Endothelial cell of umbilical vein (primary cell): ENCODE data around the gene DGKB. TPM values are rescaled to one million over a fixed set of nuclear protein-coding genes. Genes with fewer than 3 reads are reported as not detected.

ENCODE experiments used
- BruUV-seq: library from RNA; stranded (reverse); fragments of 400-500 nt; replicated peaks from 2 replicates; lab custom pipeline; 2021; lab: Mats Ljungman, UMichigan
- CTCF ChIA-PET: fragments of 300-600, 350-600 bp; sonication (Branson Sonifier 250); formaldehyde crosslinking; loops from one replicate; lab custom pipeline; 2021; ENCODE audit warnings: antibody characterized with exemption, inconsistent platforms; lab: Charles Lee
- POLR2A ChIA-PET: fragments of 300-600, 350-600 bp; sonication (Branson Sonifier 250); formaldehyde crosslinking; loops from one replicate; lab custom pipeline; 2021; ENCODE audit warnings: antibody characterized with exemption, inconsistent platforms; lab: Charles Lee
- DNase-seq: peaks from one replicate; pipeline ENCODE4 v3.0.0-alpha.2; 2011; ENCODE audit warnings: low read depth, low spot score
- FAIRE-seq: peaks from 2 replicates; lab custom pipeline; 2011; peaks lifted over from hg19 to GRCh38; lab: Jason Lieb, UNC
- H2AFZ ChIP-seq: 2 replicates; pipeline ENCODE4 v1.6.0; 2012; ENCODE audit warnings: low read depth, low read length, control low read depth, inconsistent platforms
- H3K27ac ChIP-seq: 2 replicates; pipeline ENCODE4 v1.5.1; 2011; ENCODE audit warnings: low read depth, mild to moderate bottlenecking, control low read depth, low read length, moderate library complexity; ENCODE audit not compliant: insufficient read depth
- H3K27me3 ChIP-seq, 2 experiments: 2 replicates each; pipeline versions ENCODE4 v1.6.0 to v1.6.1; 2011; ENCODE audit warnings: low read length in 2 of 2, mixed read lengths in 1 of 2; ENCODE audit not compliant: control insufficient read depth in 2 of 2, insufficient read depth in 2 of 2
- H3K36me3 ChIP-seq, 2 experiments: 2 replicates in 1 of 2; 3 replicates in 1 of 2; pipeline ENCODE4 v1.5.1; 2011; ENCODE audit warnings: low read length in 2 of 2, mild to moderate bottlenecking in 1 of 2, moderate library complexity in 1 of 2; ENCODE audit not compliant: control insufficient read depth in 2 of 2, insufficient read depth in 2 of 2; ENCODE audit errors: extremely low read depth in 1 of 2
- H3K4me1 ChIP-seq: 3 replicates; pipeline ENCODE4 v1.5.1; 2011; ENCODE audit warnings: mild to moderate bottlenecking, low read length; ENCODE audit not compliant: control insufficient read depth, insufficient read depth; ENCODE audit errors: extremely low read depth
- H3K4me2 ChIP-seq: 2 replicates; pipeline ENCODE4 v1.6.1; 2011; ENCODE audit warnings: low read length, control low read depth, mixed read lengths; ENCODE audit not compliant: insufficient read depth
- H3K4me3 ChIP-seq, 3 experiments: fragments of 200-600 bp in 1 of 3; sonication (generic), shearing (Covaris generic) in 1 of 3; replicated peaks in 1 of 3; 2 replicates each; pipeline ENCODE4 v1.5.1; 2011 to 2016; ENCODE audit warnings: control low read depth in 3 of 3, low read length in 3 of 3, mild to moderate bottlenecking in 2 of 3, inconsistent platforms in 1 of 3, low read depth in 1 of 3, moderate library complexity in 1 of 3; ENCODE audit not compliant: insufficient read depth in 1 of 3
- H3K79me2 ChIP-seq: 2 replicates; pipeline ENCODE4 v1.6.0; 2012; ENCODE audit warnings: low read length, inconsistent platforms; ENCODE audit not compliant: control insufficient read depth, insufficient read depth
- H3K9ac ChIP-seq: replicated peaks from 2 replicates; pipeline ENCODE3; 2011; ENCODE audit warnings: low read length, control low read depth; ENCODE audit not compliant: insufficient read depth; ENCODE audit errors: extremely low read depth
- H3K9me1 ChIP-seq: replicated peaks from 3 replicates; pipeline ENCODE4 v1.6.0; 2011; ENCODE audit warnings: mild to moderate bottlenecking, low read length; ENCODE audit not compliant: control insufficient read depth, insufficient read depth; ENCODE audit errors: extremely low read depth
- H3K9me3 ChIP-seq: replicated peaks from 2 replicates; pipeline ENCODE4 v1.5.1; 2012; ENCODE audit warnings: low read length, inconsistent platforms; ENCODE audit not compliant: control insufficient read depth, insufficient read depth
- H4K20me1 ChIP-seq: replicated peaks from 2 replicates; pipeline ENCODE3; 2011; ENCODE audit warnings: mild to moderate bottlenecking, low read length; ENCODE audit not compliant: control insufficient read depth, insufficient read depth; ENCODE audit errors: extremely low read depth
- EZH2 ChIP-seq: IDR thresholded peaks from 2 replicates; pipeline ENCODE4 v1.6.1; 2012; ENCODE audit warnings: borderline replicate concordance, low read depth, mild to moderate bottlenecking, moderate library complexity, low read length, inconsistent platforms; ENCODE audit not compliant: severe bottlenecking
- FOS ChIP-seq: IDR thresholded peaks from 2 replicates; pipeline ENCODE4 v1.6.1; 2011; ENCODE audit warnings: mild to moderate bottlenecking, low read length, moderate library complexity, borderline replicate concordance; ENCODE audit not compliant: insufficient read depth
- GATA2 ChIP-seq: IDR thresholded peaks from 2 replicates; pipeline ENCODE4 v1.7.0; 2011; ENCODE audit warnings: low read depth, mild to moderate bottlenecking, moderate library complexity, mixed read lengths, low read length; ENCODE audit not compliant: insufficient read length, insufficient read depth
- JUN ChIP-seq: IDR thresholded peaks from 2 replicates; pipeline ENCODE4 v1.6.1; 2011; ENCODE audit warnings: borderline replicate concordance, low read depth; ENCODE audit not compliant: insufficient read length, insufficient read depth
- MYC ChIP-seq: IDR thresholded peaks from one replicate; pipeline ENCODE4 v1.6.1; 2011; ENCODE audit warnings: mild to moderate bottlenecking, low read depth, low read length
- POLR2A ChIP-seq: IDR thresholded peaks from 2 replicates; pipeline ENCODE4 v1.6.1; 2012; ENCODE audit warnings: low read depth, mild to moderate bottlenecking, control low read depth, low read length
- POLR2AphosphoS5 ChIP-seq: IDR thresholded peaks from 2 replicates; pipeline ENCODE4 v1.6.1; 2012; ENCODE audit warnings: low read depth, mild to moderate bottlenecking, control low read depth, low read length, moderate library complexity; ENCODE audit not compliant: insufficient read depth
- dilution Hi-C: fragments of 300-500 bp; cut with MboI; formaldehyde crosslinking; loops from one replicate; pipeline ENCODE4 v1.15.0; 2019; ENCODE audit warnings: low sequenced_read_pairs; ENCODE audit not compliant: extremely low pct_ligation_motif_present
- intact Hi-C: fragments of 100-400 bp; cut with micrococcal nuclease; formaldehyde crosslinking; loops from one replicate; pipeline ENCODE4 v1.10.0; 2022
- polyA plus RNA-seq, 4 experiments: library from polyadenylated mRNA; depleted of rRNA in 3 of 4; stranded (reverse) in 3 of 4; unstranded in 1 of 4; fragments of >200 nt; gene quantifications; 2 replicates each; pipeline versions ENCODE4 v1.2.1 to v1.2.3, GENCODE V29; 2011 to 2012; ENCODE audit warnings: missing spikeins in 1 of 4
- total RNA-seq: library from RNA; stranded (reverse); gene quantifications from 2 replicates; pipeline ENCODE4 v1.2.3, GENCODE V29; 2021
- TF ChIP-seq, protein P1 (sequence below): IDR thresholded peaks from 2 replicates; pipeline ENCODE4 v1.6.1; 2011; ENCODE audit not compliant: insufficient read depth, insufficient read length
- TF ChIP-seq, protein P2 (sequence below), 2 donors: IDR thresholded peaks; 1 replicate in 1 of 2; 2 replicates in 1 of 2; pipeline ENCODE4 v1.5.1; 2011; ENCODE audit warnings: low read length in 2 of 2, mild to moderate bottlenecking in 2 of 2, moderate library complexity in 2 of 2, control low read depth in 1 of 2, inconsistent platforms in 1 of 2, low read depth in 1 of 2; ENCODE audit not compliant: insufficient read depth in 1 of 2; ENCODE audit errors: extremely low read depth in 1 of 2

DGKB gene
- total and polyA plus RNA-seq, 2 donors (not counting 3 experiments of a cell fraction or from before 2014, with no cell fraction given): not detected

DNA sequence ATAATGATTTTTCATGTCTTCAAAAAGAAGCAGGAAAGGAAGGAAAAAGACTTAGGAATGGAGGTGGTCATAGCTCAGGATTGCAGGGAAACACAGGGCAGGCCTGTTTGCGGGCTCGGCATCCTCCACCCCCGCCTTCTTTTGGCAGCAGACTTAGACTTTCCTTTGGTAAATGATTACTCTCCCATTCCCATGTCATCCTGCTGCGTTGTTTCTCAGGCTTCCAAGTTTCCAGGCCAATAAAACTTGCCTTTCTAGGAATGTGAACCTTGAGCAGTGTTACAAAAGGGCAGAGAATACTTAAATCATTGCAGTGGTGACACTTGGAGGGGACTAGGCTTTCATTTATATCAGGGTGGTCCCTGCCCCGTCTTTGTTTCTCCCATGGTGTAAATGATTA lies 34.0 kb upstream of the DGKB start:
- CTCF ChIA-PET: interaction anchor here (1.6 kb wide), 1 partner anchor 13 kb away, joined by 3 read pairs; no protein-coding TSS in a partner anchor
- H4K20me1 ChIP-seq: no peaks in the 10 kb centered on the region
- DNase-seq (peak; percentile 18), FAIRE-seq (no peak)
- no peaks in the 10 kb centered on the region for H3K79me2 ChIP-seq
- BruUV-seq: no TSS peak
- no peak overlapping the region for H3K4me2 ChIP-seq
- no peaks in the 10 kb centered on the region for H3K36me3 ChIP-seq
- no peak overlapping the region for H3K4me3 ChIP-seq
- no peaks in the 10 kb centered on the region for H3K27me3 ChIP-seq
- POLR2A ChIA-PET: no interaction called here
- H2AFZ ChIP-seq: peak overlapping the region; percentile 66
- H3K9ac ChIP-seq: no peak overlapping the region
- no peak for TF ChIP-seq GATA2
- TF ChIP-seq, protein P1, sequence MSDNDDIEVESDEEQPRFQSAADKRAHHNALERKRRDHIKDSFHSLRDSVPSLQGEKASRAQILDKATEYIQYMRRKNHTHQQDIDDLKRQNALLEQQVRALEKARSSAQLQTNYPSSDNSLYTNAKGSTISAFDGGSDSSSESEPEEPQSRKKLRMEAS: no peak
- TF ChIP-seq POLR2AphosphoS5: no peak
- no peak for TF ChIP-seq JUN
- no peak for TF ChIP-seq EZH2
- TF ChIP-seq POLR2A: no peak
- no peak for TF ChIP-seq FOS
- TF ChIP-seq, protein P2, sequence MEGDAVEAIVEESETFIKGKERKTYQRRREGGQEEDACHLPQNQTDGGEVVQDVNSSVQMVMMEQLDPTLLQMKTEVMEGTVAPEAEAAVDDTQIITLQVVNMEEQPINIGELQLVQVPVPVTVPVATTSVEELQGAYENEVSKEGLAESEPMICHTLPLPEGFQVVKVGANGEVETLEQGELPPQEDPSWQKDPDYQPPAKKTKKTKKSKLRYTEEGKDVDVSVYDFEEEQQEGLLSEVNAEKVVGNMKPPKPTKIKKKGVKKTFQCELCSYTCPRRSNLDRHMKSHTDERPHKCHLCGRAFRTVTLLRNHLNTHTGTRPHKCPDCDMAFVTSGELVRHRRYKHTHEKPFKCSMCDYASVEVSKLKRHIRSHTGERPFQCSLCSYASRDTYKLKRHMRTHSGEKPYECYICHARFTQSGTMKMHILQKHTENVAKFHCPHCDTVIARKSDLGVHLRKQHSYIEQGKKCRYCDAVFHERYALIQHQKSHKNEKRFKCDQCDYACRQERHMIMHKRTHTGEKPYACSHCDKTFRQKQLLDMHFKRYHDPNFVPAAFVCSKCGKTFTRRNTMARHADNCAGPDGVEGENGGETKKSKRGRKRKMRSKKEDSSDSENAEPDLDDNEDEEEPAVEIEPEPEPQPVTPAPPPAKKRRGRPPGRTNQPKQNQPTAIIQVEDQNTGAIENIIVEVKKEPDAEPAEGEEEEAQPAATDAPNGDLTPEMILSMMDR (IDR thresholded peaks at IDR 0.05; ENCODE audit: extremely low read depth in 1 of 2, insufficient read depth in 1 of 2, low read depth in 1 of 2, low read length in 2 of 2): no peak
- no peak for TF ChIP-seq MYC
- no peaks in the 10 kb centered on the region for H3K4me1 ChIP-seq
- no peaks in the 10 kb centered on the region for H3K9me3 ChIP-seq
- dilution Hi-C loops: no loop called here
- H3K27ac ChIP-seq: no peak overlapping the region
- H3K9me1 ChIP-seq: no peaks in the 10 kb centered on the region
- intact Hi-C loops: no loop called here
